Neural progenitor cell (in vitro differentiated cells): Measurements from ENCODE around the gene LDB3.

ENCODE experiments used
- EZH2 ChIP-seq: fragments of 200-600 bp; sonication (generic); IDR thresholded peaks from 2 replicates; pipeline ENCODE4 v1.6.1; 2017; ENCODE audit warnings: antibody characterized with exemption, mild to moderate bottlenecking, moderate library complexity
- TF ChIP-seq, protein P1 (sequence below): fragments of 200-600 bp; sonication (generic); IDR thresholded peaks from 2 replicates; pipeline ENCODE4 v1.5.1; 2017; ENCODE audit warnings: antibody characterized with exemption, mild to moderate bottlenecking

DNA sequence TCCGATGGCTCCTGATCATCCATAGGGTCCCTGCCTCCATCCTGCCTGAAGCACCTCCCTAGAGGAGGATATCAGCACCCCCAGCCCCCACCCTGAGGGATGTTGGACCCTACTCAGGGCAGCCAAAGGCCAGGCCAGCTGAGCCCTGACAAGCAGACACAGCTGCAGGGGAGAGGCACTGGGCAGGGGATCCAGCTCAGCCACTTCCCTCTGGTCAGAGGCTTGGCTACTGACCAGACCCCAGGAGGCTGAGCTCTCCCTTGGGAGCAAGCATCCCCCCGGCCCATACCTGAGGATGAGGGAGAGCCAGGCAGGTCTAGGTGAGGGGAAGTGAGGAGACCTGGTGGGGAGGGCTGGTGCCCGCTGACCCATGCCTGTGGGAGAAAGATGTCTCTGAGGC lies 6.6 kb downstream of the LDB3 start:
- TF ChIP-seq, protein P1, sequence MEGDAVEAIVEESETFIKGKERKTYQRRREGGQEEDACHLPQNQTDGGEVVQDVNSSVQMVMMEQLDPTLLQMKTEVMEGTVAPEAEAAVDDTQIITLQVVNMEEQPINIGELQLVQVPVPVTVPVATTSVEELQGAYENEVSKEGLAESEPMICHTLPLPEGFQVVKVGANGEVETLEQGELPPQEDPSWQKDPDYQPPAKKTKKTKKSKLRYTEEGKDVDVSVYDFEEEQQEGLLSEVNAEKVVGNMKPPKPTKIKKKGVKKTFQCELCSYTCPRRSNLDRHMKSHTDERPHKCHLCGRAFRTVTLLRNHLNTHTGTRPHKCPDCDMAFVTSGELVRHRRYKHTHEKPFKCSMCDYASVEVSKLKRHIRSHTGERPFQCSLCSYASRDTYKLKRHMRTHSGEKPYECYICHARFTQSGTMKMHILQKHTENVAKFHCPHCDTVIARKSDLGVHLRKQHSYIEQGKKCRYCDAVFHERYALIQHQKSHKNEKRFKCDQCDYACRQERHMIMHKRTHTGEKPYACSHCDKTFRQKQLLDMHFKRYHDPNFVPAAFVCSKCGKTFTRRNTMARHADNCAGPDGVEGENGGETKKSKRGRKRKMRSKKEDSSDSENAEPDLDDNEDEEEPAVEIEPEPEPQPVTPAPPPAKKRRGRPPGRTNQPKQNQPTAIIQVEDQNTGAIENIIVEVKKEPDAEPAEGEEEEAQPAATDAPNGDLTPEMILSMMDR = no peak
- TF ChIP-seq EZH2 = no peak
